ENCODE measurements around the gene ACTN1.

The ACTN1 gene

GRCh38 chr14:68884031-68885030, 94.8 kb downstream of the ACTN1 start:
- DNase-seq, result no peak

DNA sequence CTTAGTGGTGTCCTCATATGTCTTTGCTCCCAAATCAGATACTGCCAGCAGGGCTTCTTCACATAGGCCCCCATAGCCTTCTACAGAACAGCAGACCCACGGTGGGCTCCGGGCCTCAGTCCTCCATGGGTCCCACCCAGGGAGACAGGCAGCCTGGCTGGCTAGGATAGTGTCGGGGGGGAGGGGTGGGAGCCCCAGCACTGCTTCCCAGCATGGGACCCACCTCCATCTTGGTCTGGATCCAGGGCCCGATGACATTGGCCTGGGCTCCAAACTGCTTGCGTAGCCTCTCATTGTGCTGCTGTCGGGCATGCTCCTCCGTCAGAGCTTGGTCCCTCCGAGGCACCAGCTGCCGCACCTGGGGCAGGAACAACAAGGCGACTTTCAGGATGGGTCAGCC, 96.9 kb downstream of the ACTN1 start:
- DNase-seq, result no peak

- no peak for DNase-seq
Measured at GRCh38 chr14:68881396-68881795, 97.7 kb downstream of the ACTN1 start.

DNA sequence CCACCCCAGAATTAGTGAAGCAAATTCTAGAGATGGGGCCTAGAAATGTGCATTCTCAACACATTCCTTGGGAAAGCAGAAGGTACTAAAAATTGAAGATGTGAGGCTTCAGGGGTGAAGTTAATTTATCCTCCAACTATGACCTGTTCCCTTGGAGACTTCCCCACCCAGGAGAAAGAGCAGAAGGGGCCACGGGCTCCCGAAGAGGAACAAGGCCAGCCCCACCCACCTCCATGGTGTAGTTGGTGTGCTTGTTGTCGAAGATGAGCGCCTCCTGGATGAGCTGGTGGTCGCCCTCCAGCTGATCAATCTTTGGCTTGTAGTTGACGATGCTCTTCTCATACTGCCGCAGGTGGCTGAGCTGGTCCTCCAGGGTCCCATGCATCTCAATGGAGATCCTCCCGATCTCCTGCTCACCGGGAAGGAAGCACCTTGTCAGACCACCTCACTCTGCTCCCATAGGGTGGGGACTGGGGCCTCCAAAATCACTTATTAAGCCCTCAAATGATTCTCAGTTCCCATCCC, 98.5 kb downstream of the ACTN1 start:
- DNase-seq, result no peak

DNA sequence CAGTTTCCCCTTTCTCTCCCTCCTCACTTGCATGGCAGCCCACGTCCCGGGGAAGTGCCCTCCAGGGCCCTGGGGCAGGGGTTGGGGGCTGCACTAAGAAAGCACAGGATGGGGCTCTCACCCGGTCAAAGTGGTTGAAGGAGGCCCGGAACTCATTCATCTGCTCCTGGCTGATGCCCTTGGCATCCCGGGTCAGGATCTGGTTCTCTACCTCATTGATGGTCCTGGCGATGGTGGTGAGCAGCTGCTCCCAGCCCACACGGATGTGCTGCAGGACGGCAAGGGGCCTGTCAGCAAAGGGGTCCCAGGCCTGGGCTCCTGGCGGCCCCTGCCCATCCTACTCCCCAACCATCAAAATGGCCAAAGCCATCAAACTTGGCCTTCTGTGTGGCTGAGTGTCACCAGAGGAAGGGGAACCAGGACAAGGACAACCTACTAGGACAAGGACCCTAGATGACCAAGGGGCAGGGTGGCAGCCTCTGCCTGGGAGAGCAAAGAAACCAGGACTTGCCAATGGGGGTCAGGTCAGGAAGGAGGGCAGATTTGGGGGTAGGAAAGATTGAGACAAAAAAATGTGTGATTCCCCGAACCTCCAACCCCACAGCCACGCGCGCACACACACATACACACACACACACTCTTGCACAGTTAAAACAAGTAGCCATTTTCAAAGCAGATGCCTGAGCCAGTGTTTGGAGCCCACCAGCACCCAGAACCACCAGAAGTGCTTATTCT, 99.1 kb downstream of the ACTN1 start:
- DNase-seq, result no peak

- no peak for DNase-seq
Measured at GRCh38 chr14:68879321-68879781, 99.8 kb downstream of the ACTN1 start.

DNA sequence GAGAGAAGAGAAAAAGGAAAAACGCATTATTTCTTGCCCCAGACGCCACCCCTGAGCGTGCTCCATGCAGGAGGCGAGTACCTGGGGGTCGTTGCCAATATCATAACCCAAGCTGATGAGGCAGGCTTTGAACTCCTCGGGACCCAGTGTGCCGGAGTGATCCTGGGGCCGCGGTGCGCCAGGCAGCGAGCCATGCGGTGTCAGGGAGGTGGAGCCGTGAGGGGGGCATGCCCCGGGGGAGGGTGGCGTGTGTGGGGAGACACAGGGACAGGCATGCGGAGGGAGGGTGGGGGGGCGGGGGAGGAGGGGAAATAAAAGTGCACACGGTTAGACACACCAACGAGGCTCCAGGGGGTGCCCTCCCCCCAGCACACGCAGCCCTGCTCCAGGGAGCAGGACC, 100.2 kb downstream of the ACTN1 start:
- no peak for DNase-seq

DNA sequence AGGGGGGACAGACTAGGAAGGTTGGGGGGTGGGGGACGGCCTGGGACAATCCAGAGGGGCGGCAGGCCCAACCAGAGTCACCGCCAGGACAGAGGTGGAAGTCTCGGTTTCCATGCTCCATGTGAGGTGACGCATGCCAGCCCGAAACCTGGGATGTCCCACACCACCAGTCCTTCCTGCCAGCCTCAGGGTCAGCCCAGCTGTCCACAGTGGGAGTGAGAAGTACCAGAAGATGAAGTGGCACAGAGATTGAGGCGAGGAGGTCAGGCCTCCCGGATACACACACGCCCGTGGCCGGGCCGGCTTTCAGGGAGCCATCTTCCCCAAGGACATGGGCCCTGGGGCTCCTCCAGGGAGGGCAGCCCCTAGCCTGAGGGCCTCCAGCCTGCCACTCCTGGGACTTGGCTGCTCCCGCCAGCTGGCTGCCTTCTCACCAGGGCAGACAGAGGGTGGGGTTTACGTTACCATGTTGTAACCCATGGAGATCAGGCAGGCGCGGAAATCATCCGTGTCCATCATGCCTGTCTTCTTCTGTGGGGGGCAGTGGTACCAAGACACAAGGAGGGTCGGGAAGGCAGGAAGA, 101.0 kb downstream of the ACTN1 start:
- no peak for DNase-seq

- no peak for DNase-seq
Measured at GRCh38 chr14:68876976-68877375, 102.1 kb downstream of the ACTN1 start.

DNA sequence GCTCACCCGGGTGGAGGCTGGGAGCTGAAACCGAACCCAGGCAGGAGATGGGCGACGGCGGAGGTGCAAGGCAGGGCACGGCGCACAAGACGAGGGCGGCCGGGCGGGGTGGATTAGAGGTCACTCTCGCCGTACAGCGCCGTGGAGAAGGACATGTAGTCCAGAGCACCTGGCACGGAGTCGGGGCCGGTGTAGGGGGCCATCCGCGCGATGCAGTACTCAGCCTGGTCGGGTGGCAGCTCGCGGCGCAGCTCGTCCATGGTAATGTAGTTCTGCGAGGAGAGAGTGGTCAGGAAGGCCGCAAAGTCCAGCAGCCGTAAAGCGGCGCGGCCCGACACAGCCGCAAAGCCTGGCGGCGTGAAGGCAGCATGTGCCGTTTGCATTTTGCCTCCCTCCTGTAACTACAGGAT, 104.4 kb downstream of the ACTN1 start:
- no peak for DNase-seq

DNA sequence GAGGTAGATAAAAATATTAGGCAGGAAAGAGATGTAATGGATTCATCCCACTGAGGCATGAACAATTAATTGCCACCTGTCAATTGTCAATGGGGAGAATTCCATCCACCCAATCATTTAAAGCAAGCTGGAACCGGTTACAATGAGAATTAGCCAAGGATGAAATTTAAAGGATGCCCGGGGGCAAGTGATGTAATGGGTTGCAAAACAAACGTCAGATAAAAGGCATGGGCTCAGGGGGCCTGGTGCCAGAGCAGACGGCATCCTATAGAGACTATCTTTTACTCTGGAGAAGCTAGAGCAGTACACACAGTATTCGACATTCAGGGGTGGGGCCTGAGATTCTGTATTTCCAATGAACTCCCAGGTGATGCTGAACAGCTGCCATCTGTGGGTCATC, 105.7 kb downstream of the ACTN1 start:
- DNase-seq, result no peak

DNA sequence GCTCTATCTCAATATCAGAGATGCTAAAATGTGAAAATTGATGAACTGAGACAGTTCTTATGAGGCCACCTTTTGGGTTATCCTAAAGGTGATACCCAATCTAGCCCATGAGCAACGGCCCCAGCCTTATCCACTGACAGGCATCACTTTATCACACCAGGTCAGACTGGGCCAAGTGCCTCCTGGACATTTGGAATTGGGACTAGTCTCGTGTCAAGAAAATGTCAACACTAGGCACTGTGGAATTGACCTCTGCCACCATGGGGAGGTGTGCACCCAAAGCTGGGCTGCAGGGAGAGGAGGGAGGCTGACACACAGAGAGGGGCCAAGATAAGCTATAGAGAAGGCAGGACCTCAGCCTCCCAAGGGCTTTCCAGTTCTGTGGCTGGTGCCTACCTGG, 107.7 kb downstream of the ACTN1 start:
- no peak for DNase-seq

DNA sequence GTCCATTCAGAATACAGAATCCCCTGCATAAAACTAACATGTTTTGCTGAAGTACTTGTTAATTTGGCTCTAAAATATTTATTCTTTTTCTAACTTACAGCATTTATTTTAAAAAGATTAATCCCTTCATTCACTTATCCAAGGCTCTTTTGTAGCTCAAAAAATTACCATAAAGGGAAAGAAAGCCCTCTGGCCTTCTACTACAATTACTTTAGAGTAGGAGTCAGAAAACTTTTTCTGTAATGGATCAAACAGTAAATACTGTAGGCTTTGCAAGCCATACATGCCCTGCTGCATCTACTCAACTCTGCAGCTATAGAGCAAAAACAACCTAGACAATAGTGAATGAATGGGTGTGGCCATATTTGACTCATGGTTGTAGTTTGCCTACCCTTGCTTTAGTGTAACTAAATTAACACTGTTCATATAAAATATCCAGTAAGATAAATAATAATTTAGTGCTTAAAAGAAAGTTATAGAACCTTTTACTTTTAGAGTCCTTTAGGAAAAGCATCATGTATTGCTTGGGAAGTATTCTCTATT, 112.0 kb downstream of the ACTN1 start:
- DNase-seq, result no peak

- DNase-seq, result no peak
Measured at GRCh38 chr14:68865542-68865941, 113.6 kb downstream of the ACTN1 start.

- no peak for DNase-seq
Measured at GRCh38 chr14:68864361-68864750, 114.7 kb downstream of the ACTN1 start.

- DNase-seq, result no peak
Measured at GRCh38 chr14:68863610-68864360, 115.3 kb downstream of the ACTN1 start.

DNA sequence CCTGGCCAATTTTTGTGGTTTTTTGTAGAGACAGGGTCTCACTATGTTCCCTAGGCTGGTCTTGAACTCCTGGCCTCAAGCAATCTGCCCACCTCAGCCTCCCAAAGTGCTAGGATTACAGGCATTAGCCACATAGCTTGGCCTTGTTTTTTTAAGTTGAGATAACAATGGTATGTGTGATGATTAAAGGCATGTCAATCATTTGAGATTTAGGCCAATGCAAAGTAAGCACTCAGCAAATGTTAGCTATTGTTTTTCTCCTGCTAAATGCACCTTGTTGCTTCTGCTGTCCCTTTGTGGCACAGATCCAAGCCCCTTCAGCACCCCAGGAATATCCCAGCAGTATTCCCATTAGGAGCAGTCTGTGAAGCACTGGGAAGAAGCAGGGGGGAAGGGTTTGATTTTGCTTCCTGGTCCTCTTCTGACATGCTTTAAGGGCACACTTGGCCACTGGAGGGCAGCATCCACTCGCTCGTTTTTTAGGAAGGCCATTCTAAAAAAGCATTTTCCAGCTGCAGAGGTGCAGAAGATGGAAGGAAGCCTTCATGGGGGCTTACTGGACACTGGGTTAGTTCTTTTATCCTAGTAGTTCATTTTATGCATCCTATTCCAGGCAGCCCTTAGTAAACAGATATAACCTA, 116.0 kb downstream of the ACTN1 start:
- DNase-seq, result peak; percentile 70

DNA sequence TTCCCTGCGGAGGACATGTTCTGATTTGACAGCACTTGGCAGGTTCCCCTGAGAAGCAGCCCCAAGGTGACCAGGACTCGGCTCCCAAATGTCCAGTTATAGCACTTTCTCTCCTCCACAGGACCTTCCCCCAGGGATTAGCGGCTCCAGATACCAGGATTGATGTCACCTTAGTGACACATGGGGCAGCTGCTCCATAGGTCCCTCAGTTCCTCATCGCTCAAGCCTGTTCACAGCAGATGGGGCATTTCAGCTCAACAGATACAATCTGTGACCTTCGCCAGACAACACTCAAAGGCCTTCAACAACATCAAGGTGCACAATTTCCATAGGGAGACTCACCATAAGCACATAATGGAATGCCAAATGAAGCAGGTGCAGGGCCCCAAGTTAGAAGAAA, 118.3 kb downstream of the ACTN1 start:
- no peak for DNase-seq

- no peak for DNase-seq
Measured at GRCh38 chr14:68857516-68858070, 121.5 kb downstream of the ACTN1 start.

- DNase-seq, result no peak
Measured at GRCh38 chr14:68856572-68856971, 122.5 kb downstream of the ACTN1 start.

DNA sequence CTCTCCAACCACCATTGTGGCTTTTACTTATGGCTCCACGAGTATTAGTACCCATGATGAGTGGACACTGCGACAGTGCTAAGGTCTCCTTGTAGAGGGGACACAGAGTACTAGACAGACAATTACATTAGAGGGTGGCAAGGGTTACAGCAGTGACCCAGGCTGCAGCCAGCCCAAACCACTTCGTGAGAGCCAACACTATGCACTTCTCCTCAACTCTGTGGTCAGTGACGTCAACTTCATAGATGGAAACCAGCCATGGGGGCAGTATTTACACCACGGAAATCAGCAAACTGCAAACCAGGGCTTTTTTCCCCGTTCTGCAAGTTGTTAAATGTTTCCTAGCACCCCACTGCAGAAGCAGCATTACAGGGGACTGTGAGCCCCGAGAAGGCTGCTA, 124.7 kb downstream of the ACTN1 start:
- DNase-seq, result no peak
